ENCODE results near the gene MCM8.

- TF ChIP-seq, protein P1, sequence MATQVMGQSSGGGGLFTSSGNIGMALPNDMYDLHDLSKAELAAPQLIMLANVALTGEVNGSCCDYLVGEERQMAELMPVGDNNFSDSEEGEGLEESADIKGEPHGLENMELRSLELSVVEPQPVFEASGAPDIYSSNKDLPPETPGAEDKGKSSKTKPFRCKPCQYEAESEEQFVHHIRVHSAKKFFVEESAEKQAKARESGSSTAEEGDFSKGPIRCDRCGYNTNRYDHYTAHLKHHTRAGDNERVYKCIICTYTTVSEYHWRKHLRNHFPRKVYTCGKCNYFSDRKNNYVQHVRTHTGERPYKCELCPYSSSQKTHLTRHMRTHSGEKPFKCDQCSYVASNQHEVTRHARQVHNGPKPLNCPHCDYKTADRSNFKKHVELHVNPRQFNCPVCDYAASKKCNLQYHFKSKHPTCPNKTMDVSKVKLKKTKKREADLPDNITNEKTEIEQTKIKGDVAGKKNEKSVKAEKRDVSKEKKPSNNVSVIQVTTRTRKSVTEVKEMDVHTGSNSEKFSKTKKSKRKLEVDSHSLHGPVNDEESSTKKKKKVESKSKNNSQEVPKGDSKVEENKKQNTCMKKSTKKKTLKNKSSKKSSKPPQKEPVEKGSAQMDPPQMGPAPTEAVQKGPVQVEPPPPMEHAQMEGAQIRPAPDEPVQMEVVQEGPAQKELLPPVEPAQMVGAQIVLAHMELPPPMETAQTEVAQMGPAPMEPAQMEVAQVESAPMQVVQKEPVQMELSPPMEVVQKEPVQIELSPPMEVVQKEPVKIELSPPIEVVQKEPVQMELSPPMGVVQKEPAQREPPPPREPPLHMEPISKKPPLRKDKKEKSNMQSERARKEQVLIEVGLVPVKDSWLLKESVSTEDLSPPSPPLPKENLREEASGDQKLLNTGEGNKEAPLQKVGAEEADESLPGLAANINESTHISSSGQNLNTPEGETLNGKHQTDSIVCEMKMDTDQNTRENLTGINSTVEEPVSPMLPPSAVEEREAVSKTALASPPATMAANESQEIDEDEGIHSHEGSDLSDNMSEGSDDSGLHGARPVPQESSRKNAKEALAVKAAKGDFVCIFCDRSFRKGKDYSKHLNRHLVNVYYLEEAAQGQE (IDR thresholded peaks at IDR 0.05), result no peak
- TF ChIP-seq TAF1 (conservative IDR thresholded peaks at IDR 0.05) (no peak), CTCF (IDR thresholded peaks at IDR 0.05; ENCODE audit: low read depth, low read length, missing input control) (no peak), YY1 (IDR thresholded peaks at IDR 0.05) (no peak)
- TF ChIP-seq, protein P2, sequence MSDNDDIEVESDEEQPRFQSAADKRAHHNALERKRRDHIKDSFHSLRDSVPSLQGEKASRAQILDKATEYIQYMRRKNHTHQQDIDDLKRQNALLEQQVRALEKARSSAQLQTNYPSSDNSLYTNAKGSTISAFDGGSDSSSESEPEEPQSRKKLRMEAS (IDR thresholded peaks at IDR 0.05), result no peak
Measured at GRCh38 chr20:5933802-5934436, 16.5 kb upstream of the MCM8 start.

All from liver (tissue), 3 donors.